ENCODE measurements around the gene NOTCH2.

GRCh38 chr1:119884711-119885110, 184.8 kb downstream of the NOTCH2 start:
- no peak for TF ChIP-seq CTCF (conservative IDR thresholded peaks at IDR 0.05)
- no peak for TF ChIP-seq EZH2 (IDR thresholded peaks at IDR 0.05; ENCODE audit: low read depth)

All from PC-9 (cell line).